GM21786 (cell line): Measurements from ENCODE around the gene ZNF438.
"Not testable (repeated sequence)": the region's sequence is repeated elsewhere in the genome, so short reads cannot be mapped to it uniquely, and the experiment has no call there.

Experiments used
- ATAC-seq: cut with Tn5 transposase; IDR thresholded peaks from one replicate; pipeline ENCODE4 v1.9.1; 2021; ENCODE audit not compliant: unreplicated experiment

The ZNF438 gene

DNA sequence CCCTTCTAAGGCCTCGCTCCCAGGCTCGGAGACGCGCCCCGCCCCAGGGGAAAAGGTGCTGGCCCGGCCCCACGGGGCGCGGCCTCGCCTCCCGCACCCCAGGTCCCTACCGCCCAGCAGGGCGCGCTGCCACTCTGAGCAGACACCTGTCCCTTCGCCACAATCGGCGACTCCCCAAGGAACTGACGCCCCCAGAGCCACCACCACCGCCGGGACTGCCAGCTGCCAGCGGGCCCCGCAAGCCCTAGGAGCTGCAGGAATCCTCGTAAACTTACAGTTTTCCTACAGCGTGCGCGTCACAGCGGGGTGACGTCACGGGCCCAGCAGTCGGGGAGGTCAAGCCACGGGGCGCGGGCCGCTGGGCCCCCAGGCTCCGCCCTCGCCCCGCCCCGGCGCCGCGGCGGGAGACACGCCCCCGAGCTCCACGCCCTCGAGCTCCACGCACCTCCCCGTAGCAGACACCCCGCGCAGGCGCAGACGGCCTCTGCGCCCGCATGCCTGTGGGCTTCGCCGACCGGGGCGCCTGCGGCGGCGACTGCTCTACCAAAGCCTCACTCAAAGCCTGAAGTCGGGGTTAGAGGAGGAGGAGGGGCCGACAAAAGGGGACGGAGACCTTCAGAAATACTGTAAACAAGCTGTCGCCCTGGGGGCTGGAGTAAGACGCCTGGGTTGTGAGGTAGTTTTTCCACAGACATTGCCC lies at the start of gene ZNF438:
Gene ZNF438 (minus strand): TSS at position 308 of the 700 bp plus-strand sequence. CDS start 154,831 bp downstream, outside the sequence.
- peak; percentile 77 for ATAC-seq

GRCh38 chr10:31076610-31076988 lies 44.9 kb upstream of the ZNF438 start:
- ATAC-seq, result no peak

DNA sequence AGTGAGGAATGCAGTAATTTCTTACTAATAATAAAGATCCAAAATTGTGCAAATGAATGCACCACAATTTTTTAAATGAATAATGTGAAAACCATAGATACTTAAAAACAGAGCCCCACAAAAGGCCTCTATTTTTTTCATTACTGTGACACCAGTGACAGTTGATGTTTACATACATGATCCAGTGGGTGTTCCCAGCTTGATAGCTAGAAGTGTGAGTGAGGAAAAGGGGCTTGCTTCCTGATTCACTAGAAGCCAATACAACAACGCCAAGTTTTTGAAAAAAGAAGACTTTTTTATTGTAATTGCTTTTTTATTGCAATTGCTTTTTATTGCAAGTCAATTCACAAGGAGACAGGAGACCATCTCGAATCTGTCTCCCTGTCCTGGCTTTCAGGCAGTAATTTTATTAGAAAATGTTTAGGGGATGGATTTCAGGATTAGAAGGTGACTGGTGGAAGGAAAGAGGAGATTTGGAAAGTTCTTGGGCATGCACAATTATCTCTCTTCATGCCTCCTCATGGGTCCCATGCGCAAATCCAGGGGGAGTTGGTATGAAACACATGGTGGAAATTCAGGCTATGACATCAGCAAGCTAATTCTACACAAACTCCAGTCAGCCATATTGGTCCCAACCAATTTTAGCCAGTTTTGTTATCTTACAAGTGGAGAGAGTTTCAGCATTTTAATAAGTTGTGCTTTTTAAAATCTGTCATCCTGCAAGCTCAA lies 44.4 kb upstream of the ZNF438 start:
- ATAC-seq, result no peak

DNA sequence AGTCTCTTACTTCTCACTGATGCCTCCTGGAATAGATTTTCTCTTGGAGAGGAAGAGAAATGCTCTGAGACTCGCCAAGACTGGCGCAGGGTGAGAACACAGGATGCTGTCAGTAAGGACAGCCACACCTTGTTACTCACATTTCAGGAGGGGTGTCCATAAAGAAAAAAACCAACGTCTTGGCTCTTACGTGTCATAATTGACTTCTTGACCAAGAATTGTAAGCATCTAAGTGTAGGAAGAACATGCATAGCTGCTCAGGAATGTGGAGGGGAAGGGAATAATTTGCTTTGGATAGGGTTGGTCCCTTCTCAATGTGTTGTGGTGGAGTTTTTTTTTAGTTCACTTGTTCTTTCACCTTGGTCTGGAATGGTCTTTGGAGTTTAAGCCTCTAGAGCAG lies 43.8 kb upstream of the ZNF438 start:
- no peak for ATAC-seq

GRCh38 chr10:31074722-31075086 lies 43.0 kb upstream of the ZNF438 start:
- ATAC-seq, result no peak

DNA sequence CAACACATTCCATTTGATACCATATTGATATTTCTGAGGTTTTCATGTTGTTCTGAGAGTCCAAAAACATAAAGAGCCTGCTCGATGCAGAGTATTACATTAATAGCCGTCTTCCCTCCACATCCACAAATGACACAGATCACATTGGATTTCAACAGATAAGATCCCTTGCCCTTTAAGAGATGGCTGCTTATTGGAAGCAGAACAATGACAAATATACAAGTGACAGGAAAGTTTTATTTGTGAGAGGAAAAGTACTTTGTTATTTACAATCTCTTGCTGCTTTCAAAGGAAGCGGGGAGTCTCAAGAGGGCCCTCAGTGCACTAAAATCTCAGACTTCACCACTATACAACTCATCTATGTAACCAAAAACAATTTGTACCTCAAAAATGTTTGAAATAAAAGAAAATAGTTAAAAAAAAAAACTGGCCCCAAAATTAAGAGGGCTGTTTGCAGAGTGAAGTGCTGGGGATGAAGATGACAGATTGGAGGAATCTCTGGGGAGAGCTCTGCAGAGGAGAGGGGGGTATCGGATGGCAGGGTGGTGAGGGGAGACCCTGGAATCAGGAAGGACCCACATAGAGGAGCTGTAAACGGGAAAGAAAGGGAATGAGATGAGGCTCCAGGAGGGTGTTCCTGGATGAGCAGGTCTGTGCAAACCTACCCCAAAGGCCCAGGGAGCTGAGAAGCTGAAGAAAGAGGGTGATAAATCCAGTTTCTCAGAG lies 42.5 kb upstream of the ZNF438 start:
- no peak for ATAC-seq

DNA sequence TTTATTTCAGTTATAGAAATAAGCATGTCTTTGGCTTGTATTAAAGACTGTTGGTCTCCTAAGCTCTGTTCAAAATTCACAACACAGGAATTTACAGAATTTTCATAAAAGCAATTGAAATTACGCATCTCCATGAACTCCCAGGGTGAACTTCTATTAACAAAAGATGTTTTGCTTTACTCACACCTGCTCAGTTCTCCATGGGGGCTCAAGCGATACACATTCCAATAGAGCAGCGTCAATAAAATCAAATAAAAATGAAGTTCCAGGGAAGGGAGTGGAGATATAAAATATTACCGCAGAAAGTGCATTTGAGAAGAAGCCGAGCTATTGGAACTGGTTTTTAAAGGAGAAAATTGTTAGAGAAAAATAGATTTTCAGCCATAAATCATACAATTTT lies 41.5 kb upstream of the ZNF438 start:
- ATAC-seq, result no peak

DNA sequence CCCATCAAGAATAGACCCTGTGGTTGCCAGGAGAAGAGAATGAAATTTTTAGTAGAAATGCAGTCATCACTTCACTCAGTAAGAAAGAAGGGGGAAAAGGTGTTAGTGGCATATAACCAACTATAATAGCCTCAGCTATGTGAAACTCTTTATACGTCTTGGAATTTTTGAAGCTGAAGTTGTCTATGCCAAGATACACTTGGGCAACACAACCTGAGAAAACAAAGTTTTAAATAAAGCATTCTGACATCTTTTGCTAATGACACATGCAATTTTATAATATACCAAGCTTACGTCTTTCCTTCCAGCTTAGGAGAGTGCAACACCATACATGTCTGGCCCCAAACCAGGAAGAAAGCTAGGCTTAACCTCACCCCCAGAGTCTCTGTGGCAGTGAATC lies 40.8 kb upstream of the ZNF438 start:
- ATAC-seq, result no peak

- ATAC-seq, result no peak
These were observed 39.8 kb upstream of the ZNF438 start for GRCh38 chr10:31071232-31072005.

DNA sequence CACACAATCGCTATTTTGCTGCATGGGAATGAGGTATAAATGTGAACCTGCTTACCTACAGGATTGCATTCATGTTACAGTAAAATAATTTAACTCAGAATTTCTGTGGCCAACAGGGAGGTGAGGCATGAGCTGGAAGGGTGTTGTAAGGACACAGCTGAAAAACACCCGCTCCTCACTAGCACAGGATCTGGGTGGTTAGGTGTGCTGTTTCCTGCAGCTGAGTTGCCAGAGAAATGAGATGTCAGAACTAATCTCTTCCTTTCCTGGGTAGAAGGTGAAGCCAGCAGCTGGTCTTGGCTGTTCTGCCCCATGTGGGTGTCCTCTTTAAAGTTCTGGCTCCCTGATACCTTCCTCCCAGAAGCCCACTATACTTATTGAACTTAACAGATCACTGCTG lies 39.0 kb upstream of the ZNF438 start:
- no peak for ATAC-seq

GRCh38 chr10:31070025-31070424 lies 38.4 kb upstream of the ZNF438 start:
- ATAC-seq, result no peak

DNA sequence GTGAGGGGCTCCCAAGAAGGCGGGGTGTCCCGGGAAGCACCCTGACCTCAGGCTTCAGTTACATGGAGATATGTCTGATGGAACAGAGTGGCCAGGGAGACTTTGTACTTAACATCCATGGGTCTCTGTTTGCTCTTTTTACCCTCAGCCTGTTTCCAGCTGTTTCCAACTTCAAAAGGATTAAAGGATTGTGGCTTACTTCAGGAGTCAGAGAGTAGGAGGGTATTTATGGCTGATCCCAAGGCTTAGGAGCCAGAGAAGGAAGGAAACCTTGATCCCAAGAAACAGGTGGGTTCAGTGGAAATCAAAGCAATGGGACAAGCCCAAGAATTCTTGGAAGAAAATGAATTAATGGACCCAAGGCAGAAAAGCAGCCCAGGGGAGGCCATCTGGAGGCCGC lies 37.7 kb upstream of the ZNF438 start:
- ATAC-seq, result no peak

DNA sequence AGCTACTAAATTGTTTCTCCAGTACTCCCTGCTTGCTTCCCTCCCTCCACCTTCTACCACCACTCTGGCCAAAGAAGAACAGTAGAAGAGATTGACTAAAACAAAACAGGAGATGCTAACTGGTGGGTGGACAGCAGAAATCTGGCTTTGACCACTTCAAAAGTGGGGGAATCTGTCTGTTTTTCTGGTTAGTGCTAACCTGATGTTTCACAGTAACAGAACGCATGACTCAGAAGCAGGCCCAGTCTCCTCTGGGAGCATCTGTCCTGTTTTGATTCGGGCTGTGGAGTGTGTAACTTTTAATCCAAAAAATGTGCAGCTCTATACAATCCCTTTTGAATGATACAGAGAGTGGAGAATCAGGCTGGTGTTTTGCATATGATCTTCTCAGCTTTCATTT lies 32.7 kb upstream of the ZNF438 start:
- ATAC-seq, result no peak

DNA sequence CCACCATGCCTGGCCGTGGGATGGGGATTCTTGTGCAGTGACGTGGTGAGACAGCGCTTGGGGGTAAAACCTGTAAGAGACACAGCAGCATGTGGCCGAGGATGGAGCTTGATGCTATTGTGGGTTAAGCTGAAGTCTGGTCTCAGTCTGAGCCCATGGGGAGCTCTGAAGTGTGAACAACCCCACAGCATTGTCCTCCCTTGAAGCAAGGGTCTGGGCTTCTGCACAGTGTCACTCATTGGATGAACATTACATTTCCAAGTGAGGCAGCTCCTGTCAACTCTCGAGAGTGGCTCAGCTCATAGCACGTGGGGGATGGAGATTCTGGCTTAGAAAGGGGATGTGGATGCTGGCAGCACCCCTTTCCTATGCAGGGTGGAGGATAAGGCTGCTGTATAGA lies 32.2 kb upstream of the ZNF438 start:
- ATAC-seq, result no peak

- no peak for ATAC-seq
These were observed 31.2 kb upstream of the ZNF438 start for GRCh38 chr10:31062856-31063255.

DNA sequence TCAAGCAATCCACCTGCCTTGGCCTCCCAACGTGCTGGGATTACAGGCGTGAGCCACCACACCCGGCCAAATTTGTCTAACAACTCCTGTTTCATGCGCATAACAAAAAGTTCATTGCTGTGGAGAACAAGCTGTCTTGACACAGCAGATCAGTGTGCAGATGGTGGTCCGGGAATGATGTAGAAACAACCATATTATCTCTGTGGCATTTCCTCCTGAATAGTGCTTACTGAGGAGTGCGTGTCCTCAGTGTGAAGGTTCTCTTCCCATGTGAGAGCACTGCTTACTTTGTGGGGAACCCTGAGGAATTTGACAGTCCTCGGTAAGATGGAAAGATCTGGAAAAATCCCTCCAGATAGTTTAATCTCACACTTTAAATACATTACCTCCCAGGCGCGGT lies 30.3 kb upstream of the ZNF438 start:
- ATAC-seq, result no peak

DNA sequence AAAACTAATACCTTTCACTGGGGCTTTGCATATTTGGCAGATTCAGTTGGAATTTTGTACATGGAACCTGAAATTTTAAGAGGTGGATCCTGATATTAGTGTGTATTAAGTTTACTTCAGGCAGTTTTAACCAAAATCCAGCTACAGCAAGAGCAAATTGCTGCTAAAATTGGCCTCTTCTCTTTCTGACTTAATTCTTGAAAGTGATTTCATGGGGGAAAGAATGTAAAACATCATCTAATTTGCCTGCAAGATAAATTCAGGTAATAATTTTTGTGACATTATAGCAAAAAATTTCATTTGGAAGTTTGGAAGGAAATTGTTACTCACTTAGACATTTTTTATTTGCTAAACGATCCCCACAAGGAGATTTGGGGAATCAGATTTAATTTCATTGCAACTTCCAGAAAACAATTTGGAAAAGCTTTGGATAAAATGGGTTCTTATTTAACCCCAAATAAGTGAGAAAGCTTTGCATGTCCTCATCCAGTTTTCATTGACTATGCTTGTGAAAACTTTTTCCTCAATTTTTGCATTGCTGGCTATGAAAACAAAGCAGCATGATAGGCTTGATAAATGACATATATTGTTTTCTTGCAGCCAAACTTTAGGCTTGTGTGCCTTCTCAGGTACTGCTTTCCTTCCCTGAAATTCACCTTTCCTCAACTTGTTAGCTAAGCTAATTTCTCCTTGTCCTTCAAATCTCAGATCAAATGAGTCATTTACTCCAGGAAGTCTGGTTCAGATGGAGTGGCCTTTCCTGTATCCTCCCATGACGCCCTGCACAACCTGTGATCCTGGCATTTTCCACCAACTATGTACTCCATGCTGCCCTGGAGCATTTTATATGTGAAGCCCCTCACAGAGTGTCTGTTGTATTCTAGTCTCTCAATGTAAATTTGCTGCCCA lies 27.4 kb upstream of the ZNF438 start:
- no peak for ATAC-seq

DNA sequence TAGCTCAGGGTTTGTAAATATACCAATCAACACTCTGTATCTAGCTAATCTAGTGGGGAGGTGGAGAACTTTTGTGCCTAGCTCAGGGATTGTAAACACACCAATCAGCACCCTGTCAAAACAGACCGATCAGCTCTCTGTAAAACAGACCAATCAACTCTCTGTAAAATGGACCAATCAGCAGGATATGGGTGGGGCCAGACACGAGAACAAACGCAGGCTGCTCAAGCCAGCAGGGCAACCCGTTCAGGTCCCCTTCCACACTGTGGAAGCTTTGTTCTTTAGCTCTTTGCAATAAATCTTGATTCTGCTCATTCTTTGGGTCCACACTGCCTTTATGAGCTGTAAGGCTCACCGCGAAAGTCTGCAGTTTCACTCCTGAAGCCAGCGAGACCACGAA lies 25.0 kb upstream of the ZNF438 start:
- ATAC-seq, result not testable (repeated sequence)

DNA sequence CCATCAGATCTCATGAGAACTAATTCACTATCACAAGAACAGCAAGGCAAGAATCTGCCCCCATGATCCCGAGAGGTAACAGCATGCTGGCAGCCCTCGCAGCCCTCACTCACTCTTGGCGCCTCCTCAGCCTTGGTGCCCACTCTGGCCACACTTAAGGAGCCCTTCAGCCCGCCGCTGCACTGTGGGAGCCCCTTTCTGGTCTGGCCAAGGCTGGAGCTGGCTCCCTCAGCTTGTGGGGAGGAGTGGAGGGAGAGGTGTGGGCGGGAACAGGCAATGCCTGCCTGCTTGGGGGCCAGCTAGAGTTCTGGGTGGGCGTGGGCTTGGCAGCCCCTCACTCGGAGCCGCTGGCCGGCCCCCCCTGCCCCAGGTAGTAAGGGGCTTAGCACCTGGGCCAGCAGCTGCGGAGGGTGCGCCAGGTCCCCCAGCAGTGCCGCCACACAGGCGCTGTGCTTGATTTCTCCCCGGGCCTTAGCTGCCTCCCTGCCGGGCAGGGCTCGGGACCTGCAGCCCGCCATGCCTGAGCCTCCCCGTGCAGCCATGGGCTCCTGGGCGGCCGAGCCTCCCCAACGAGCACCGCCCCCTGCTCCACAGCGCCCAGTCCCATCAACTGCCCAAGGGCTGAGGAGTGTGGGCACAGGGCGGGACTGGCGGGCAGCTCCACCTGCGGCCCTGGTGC lies 24.0 kb upstream of the ZNF438 start:
- no peak for ATAC-seq

DNA sequence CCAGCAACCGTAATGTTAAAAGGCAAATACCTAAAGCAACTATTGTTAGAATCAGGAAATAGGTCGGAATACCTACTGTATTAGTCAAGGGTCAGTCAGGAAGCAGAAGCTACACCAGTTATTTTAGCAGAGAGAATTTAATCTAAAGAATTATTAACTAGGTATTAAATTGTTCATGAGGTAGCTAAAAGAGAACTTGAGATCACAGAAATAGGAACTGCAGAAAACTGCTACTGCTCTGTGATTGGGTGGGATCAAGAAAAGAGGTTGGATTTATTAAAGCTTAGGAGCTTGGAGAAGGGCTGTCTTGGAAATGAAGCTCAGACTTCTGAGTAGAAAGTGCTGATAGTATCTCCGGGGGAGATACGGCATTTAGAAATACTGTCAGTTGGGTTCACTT lies 20.0 kb upstream of the ZNF438 start:
- no peak for ATAC-seq
